Measurements from ENCODE around the gene DBP.
A peak's percentile ranks its signal among the peaks of the same experiment; 100 is the strongest.
"Not testable (repeated sequence)": the region's sequence is repeated elsewhere in the genome, so short reads cannot be mapped to it uniquely, and the experiment has no call there.

Gene DBP

DNA sequence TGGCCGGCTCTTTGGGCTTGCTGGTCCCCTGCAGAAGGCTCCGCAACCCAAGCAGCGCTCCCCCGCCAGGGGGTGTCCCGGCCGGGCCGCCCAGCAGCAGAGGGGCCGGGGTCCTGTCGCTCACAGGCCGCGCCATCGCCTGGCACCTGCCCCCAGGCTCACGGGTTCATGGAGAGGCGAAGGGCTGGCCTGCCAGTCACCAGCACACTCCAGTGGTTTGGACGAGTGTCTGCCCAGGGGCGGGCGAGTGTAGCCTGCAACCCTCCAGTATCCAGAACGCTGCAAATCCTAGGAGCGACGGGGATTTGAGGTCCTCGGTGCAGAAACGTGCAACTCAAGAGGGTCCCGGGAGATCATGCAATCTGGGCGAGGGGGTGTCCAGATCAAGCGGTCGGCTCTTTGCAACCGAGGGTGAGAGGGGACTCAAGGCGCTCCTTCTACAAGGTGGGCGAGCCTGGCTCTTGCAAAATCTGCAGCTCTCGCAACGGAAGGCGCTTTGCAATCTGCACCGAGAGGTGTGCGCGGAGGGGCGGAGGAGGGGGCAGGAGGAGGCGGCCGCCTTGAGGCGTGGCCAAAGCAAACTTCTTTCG, at the start of gene DBP:
Gene DBP (minus strand): TSS at position 521 of the 590 bp plus-strand sequence. CDS start 385 bp downstream, at position 136.
- DNase-seq (ENCODE audit: low read depth): no peak

DNA sequence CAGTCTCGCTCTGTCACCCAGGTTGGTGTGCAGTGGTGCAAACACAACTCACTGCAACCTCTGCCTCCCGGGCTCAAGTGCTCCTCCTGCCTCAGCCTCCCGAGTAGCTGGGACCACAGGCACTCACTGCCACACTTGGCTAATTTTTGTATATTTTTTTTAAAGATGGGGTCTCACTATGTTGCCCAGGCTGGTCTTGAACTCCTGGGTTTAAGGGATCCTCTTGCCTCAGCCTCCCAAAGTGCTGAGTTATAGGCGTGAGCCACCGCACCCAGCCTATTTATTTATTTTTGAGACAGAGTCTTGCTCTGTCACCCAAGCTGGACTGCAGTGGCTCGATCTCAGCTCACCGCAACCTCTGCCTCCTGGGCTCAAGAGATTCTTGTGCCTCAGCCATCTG, 49.5 kb upstream of the DBP start:
- not testable (repeated sequence) for DNase-seq (ENCODE audit: low read depth)

DNA sequence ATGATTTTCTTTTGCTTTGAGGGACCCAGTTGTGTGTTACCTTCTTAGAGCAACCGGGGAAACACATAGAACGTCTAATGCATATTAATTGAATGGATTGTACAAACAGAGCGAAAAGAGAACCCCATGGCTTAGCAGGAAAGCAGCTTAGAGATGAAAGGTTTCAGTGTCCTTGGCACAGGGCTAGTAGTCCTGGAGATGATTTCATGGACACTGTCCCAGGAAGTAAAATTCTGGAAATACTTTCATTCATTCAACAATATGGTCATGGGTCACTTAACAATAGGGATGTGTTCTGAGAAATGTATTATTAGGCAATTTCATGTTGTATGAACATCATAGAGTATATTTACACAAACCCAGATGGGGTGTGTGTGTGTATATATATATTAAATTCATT, 48.9 kb upstream of the DBP start:
- no peak for DNase-seq (ENCODE audit: low read depth)

- DNase-seq (ENCODE audit: low read depth): no peak
Observed at GRCh38 chr19:48685583-48685982, 48.4 kb upstream of the DBP start.

GRCh38 chr19:48683349-48683748, 46.2 kb upstream of the DBP start:
- DNase-seq (ENCODE audit: low read depth): no peak

GRCh38 chr19:48681127-48681470, 43.9 kb upstream of the DBP start:
- no peak for DNase-seq (ENCODE audit: low read depth)

- no peak for DNase-seq (ENCODE audit: low read depth)
Observed at GRCh38 chr19:48680436-48681126, 43.4 kb upstream of the DBP start.

DNA sequence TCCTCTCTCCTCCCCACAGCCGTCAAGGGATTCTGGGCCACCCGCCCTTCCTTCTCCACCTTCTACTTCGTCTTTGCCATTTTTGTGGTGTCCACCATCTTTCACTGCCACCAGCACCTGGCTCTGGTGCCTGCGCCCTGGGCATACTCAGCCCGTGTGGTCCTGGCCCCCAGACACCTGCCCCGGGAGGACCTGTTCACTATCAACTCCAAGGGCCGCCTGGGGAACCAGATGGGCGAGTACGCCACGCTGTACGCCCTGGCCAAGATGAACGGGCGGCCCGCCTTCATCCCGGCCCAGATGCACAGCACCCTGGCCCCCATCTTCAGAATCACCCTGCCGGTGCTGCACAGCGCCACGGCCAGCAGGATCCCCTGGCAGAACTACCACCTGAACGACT, 42.8 kb upstream of the DBP start:
- DNase-seq (ENCODE audit: low read depth): not testable (repeated sequence)

GRCh38 chr19:48678201-48678600, 41.0 kb upstream of the DBP start:
- no peak for DNase-seq (ENCODE audit: low read depth)

- no peak for DNase-seq (ENCODE audit: low read depth)
Observed at GRCh38 chr19:48676887-48677286, 39.7 kb upstream of the DBP start.

DNA sequence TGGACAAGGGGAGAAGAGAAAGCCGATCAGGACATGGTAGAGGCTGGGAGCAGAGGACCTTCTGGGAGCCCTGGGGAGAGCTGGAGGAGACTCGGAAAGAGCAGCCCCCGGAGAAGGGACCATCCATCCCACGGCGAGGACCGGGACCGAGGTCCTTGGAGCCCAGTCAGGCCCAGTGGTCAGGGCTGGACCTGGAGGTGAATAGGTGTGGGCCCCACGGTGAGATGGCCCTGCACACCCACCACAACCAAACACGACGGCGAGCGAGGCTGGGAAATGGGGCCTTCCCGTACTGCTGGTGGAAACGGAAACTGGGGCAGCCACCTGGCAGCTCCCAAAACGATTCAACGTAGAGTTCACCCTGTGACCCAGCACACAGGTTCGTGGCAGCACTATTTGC, 39.3 kb upstream of the DBP start:
- no peak for DNase-seq (ENCODE audit: low read depth)

DNA sequence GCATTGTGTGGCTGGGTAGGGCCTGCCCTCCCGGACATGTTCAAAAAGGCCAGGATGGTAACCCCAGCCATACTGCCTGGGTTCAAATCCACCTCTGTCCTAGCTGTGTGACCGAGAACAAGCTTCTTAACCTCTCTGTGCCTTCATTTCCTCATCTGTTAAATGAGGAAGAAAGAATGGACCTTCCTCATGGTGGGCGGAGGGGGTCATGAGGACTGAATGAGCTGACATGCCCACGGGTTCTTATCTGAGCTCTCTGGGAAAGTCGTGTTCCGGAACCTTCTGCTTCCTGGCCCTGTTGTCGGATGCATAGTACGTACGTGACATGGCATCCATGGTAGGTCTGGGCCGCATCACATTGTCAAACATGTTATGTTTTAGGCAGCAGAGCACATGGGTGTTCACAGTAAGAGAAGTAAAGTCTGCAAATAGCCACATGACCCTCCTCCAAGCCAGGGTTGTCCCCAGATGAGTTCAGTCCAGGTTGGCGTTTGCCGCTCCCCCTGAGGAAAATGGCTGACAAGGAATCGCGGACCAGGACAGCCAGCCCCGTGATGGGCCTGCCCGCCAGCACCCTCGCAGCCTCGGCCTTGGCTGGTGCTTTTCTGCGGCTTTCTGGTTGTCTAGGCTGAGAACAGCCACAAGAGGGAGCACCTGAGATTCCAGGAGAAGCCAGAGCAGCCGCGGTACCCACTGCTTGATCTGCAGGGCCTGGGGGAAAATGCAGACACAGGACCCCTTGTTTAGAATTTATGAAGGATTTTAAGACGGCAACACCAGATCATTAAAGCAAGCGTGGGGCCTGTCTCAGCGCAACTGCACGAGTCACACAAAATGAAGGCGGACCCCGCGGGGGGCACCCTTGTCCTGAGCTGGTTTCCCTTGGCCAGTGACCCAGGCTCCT, 38.0 kb upstream of the DBP start:
- DNase-seq (ENCODE audit: low read depth): peak; percentile 19

DNA sequence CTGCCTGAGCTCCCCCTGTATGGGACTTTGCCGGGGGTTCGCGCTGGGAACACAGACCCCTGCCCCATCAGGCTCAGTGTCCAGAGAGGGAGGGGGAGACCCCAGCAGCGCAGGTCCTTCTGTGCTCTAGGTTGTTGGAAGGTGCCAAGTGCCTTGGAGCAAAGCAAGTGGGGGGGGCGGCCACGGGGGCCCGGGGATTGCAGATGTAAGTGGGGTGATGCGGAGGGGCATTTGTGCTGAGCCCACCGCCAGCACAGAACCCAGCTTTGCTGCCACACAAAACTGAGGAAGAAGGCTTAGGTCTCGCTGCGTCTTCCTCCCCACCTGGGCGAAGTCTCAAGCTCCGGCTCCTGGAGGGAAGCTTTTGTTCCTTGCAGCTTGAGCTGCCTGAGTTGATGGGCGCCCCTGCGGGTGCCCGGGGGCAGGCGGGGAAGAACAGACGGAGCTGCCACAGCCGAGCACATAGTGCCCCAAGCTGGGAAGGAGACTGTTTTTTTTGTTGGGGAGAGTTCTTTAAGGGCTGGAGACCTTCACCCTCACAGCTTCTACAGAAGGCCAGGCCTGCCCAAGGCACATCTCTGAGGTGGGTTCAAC, 37.1 kb upstream of the DBP start:
- no peak for DNase-seq (ENCODE audit: low read depth)

GRCh38 chr19:48673436-48674100, 36.4 kb upstream of the DBP start:
- DNase-seq (ENCODE audit: low read depth): no peak

DNA sequence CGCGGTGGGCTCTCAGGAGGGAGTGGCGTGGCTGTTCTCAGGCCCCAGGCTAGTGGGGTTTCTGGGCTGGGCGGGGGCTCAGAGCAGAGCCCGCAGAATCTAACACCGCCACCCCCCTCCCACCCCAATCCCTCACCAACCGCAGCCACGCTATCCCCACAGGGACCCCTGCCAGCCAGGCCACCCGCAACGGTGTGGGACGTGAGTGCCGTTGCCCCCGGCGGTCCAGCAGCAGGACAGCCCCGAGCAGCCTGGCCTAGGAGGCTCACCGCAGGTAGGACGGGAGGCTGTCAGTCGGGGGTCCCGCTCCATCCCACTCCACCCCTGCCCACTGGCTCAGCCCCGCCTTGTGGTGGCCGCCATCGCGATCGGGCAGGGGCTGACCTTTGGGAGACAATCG, 35.8 kb upstream of the DBP start, which contains the start of gene NTN5:
Gene NTN5 (minus strand): TSS at position 24 of the 400 bp plus-strand sequence. CDS start 2,031 bp downstream, outside the sequence.
- no peak for DNase-seq (ENCODE audit: low read depth)

DNA sequence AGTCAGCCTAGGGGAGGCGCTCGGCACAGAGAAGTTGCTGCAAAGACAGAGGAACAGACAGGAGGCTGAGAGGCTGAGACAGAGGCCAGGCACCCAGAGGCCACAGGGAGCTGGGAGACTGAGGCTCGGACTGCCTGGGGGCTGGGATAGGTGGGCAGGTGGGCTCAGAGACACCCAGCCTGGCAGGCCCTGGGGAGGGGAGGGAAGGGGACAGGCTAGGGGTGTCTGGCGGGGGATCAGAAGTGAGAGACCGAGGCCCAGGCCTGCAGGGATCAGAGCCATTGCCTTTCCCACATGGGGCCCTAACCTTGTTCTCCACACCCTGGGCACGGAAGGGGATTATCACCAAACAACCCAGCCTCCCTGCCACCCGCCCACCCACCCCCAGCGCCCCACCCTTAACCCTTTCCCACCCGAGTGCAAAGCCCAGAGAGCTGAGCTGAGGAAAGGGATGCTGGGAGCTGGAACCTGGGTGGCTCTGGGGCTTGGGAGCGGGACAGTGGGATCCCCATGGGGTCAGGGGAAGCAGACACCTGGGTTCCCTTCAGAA, 34.3 kb upstream of the DBP start:
- DNase-seq (ENCODE audit: low read depth): no peak

GRCh38 chr19:48670699-48671445, 33.7 kb upstream of the DBP start:
- no peak for DNase-seq (ENCODE audit: low read depth)

DNA sequence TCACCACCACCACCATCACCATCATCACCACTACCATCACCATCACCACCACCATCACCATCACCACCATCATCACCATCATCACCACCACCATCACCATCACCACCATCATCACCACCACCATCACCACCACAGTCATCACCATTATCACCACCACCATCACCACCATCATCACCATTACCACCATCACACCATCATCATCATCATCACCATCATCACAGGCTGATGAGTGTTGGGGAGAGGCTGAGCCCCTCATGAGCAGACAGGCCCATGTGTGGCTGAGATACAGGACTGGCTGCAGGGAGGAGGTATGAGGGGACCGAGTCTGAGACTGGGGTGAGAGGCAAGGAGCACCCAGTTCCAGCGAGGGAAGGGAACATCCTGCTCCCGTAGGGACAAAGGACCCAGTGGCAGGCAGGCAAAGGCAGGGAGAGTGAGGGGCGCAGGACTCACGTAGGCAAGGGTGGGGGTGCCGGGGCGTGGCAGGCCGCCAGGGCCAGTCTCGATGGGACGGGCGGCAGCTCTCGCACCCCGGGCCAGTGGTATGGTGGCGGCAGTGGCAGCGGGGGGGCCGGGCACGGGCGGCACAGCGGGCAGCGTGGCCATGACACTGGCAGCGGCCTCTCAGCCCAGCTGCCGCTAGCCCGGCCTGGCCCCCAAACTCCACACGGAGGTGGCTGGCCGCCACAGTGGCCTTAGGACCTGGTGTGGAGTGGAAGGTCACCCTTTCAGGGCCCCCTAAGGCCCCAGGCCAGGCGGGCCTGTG, 32.9 kb upstream of the DBP start:
- no peak for DNase-seq (ENCODE audit: low read depth)

GRCh38 chr19:48668761-48669160, 31.6 kb upstream of the DBP start:
- no peak for DNase-seq (ENCODE audit: low read depth)

DNA sequence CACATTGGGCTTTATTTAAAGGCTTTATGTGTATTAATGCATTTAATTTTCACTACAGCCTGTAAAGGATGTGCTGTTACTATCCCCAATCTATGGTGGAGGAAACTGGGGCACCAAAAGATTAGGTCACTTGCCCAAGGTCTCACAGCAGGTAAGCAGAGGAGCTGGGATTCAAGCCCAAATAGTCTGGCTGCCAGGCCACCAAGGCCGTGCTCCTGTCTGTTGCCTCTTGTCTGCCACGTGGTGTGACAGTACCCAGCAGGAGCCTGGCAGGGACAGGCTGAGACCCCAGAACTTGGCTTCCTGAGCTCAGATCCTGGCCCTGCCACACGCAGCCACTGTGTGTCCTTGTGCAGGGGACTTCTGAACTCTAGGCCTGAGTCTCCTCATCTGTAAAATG, 31.2 kb upstream of the DBP start:
- no peak for DNase-seq (ENCODE audit: low read depth)

Measured in stimulated activated CD8-positive, alpha-beta memory T cell treated with anti-CD3 and anti-CD28 coated beads, Interleukin-15, amount 100 ng/mL, for 24 hours (primary cell).